B cell (primary cell): Measurements from ENCODE around the gene GBA3.

ENCODE experiments used
- EZH2 ChIP-seq: IDR thresholded peaks from 2 replicates; pipeline ENCODE4 v1.6.1; 2012; ENCODE audit warnings: borderline replicate concordance, low read depth, mild to moderate bottlenecking, moderate library complexity, low read length; ENCODE audit not compliant: insufficient read depth, poor library complexity, severe bottlenecking
- TF ChIP-seq, protein P1 (sequence below): fragments of 200-600 bp; IDR thresholded peaks from one replicate; pipeline ENCODE4 v1.8.0; 2022; ENCODE audit warnings: antibody characterized with exemption, mild to moderate bottlenecking

DNA sequence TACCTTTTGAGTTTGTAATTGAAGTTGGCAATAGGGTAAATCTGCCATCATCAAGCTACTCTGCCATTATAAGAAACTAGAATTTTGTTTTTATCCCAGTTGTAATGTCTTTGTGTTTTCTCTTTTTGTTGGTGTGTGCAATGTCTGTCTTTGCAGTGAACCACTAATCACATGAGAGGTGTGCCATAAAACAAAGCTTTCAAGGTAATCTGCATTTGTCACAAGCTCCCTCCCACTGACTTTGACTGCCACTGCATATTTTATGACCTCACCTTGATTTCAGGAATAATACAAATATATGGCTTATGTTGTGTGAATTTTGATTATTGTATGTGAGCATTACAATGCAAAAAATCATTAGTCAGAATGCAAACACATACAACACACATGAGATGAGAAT is 9.0 kb upstream of the GBA3 start:
- TF ChIP-seq, protein P1, sequence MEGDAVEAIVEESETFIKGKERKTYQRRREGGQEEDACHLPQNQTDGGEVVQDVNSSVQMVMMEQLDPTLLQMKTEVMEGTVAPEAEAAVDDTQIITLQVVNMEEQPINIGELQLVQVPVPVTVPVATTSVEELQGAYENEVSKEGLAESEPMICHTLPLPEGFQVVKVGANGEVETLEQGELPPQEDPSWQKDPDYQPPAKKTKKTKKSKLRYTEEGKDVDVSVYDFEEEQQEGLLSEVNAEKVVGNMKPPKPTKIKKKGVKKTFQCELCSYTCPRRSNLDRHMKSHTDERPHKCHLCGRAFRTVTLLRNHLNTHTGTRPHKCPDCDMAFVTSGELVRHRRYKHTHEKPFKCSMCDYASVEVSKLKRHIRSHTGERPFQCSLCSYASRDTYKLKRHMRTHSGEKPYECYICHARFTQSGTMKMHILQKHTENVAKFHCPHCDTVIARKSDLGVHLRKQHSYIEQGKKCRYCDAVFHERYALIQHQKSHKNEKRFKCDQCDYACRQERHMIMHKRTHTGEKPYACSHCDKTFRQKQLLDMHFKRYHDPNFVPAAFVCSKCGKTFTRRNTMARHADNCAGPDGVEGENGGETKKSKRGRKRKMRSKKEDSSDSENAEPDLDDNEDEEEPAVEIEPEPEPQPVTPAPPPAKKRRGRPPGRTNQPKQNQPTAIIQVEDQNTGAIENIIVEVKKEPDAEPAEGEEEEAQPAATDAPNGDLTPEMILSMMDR = no peak
- TF ChIP-seq EZH2 = no peak
